ENCODE data around the gene ERICH2. TPM values are rescaled to one million over a fixed set of nuclear protein-coding genes. Genes with fewer than 3 reads are reported as not detected.
"Not testable (repeated sequence)": the region's sequence is repeated elsewhere in the genome, so short reads cannot be mapped to it uniquely, and the experiment has no call there.

ERICH2 gene, protein sequence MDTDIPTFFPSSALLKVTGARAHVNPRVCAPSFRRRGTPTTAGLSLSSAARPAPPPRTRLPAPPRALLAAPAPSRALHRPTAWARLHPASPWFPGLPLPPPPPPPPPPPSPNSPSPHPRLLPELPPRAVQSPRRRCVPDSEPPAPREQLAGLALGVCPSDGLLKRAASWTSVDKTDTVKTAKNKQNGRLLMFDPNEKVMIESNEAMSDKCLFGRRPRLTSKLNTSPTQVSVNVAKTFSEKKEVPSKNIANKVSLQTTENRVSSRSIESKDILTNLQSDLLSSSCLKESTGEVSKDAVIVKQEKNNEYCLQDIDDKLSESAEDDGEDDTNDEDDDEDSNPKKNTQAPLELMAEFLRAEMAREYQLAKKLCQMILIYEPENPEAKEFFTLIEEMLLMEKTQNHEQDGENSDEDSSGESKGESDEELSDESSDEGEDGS
- total RNA-seq, result 0.86 TPM

DNA sequence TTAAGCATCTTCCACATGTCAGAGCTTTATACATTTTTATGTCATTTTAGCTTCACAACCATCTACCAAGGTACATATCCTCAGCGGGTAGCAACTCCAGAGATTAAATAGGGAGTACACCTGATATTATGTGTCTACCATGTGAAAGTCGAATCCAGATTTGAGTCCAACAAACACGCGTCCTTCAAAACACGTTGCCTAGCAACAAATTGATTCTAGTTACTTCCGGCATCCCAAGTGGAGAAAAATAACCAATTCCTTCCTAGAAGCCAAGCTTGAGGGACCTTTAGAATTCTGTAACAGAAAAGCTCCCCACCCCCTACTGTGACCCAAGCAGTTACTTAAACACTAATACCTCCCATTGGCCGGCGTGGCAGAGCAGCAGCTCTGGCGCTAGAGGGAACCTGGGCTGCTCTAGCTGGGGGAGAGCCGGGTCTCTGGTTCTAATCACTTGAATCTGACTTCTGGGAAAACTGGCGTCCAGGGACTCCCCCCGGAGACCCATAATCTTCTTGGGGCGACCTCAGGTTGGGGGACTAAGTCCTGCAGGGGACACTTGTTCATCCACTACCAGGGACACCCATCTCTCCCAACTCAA, at the start of gene ERICH2:
ERICH2 (plus strand) TSS at position 371 of the 598 bp plus-strand sequence. CDS start 304 bp downstream, outside the sequence.
- peak; percentile 41 for DNase-seq (ENCODE audit: low spot score)

DNA sequence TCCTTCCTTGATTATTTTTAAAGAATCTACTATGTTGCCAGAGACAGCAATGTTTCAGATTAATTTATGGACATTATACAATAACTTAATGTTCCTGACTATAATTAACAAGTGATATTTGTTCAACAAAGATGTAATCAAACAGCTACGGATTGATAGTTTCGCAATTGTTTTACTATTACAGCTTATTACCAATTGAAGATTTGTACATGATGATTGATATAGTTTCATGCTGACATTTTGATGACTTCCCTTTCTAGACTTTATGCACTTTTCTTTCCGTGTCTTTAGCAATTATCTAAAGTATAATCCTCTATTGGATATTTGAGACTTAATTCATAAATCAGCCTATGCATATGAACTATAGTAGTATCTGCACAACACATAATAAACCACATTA, 48.5 kb upstream of the ERICH2 start:
- DNase-seq (ENCODE audit: low spot score), result no peak

- DNase-seq (ENCODE audit: low spot score), result no peak
Measured at GRCh38 chr2:170722301-170722700, 47.9 kb upstream of the ERICH2 start.

- no peak for DNase-seq (ENCODE audit: low spot score)
Measured at GRCh38 chr2:170723446-170723958, 46.7 kb upstream of the ERICH2 start.

DNA sequence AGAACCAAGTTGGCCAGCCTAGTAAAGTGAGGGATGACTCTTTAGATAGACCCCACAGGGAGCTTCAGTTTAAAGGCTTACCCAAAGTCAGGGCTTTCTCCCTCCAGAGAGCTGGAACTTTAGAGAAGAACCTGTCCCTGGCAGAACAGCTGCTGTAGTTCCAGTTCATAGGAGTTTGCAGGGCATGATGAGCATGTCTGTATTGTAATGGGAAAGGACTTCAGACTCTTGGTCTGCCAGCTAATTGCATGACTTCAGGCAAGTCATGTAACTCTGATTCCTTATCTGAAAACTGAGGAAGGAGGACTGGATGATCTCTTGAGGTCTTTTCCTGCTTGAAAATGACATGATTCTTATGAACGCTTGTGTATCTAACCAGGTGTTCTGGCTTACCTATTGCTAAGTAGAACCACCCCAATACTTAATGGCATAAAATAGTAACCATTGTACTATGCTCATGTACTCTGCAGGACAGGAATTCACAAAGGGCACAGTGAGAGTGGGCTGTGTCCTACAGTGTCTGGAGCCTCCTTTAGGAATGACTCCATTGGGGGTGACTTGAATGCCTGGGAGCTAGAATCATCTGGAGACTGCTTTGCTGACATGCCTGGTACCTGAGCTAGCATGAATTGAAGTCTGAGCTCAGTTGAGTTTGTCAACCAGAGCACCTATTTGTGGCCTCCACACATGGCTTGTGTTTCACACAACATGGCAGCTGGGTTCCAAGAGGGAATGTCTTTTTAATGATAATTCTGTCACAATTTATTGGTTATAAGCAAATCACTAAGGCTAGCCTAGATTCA, 36.2 kb upstream of the ERICH2 start:
- no peak for DNase-seq (ENCODE audit: low spot score)

DNA sequence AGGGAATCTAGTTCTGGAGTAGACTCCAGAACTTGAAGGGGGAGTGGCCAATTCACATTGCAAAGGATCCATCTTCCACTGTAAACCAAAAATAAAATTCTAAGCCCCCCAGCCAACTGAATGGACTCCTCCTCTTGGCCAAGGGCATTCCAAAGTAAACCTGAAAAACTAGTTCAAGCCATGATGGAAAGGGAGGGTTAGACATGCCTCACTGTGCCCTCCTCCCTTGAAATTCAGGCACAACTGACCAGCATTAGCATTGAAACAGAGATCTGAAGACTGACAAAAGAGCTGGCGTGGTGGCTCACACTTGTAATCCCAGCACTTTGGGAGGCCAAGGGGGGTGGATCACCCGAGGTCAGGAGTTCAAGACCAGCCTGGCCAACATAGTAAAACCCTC, 35.6 kb upstream of the ERICH2 start:
- DNase-seq (ENCODE audit: low spot score), result not testable (repeated sequence)

DNA sequence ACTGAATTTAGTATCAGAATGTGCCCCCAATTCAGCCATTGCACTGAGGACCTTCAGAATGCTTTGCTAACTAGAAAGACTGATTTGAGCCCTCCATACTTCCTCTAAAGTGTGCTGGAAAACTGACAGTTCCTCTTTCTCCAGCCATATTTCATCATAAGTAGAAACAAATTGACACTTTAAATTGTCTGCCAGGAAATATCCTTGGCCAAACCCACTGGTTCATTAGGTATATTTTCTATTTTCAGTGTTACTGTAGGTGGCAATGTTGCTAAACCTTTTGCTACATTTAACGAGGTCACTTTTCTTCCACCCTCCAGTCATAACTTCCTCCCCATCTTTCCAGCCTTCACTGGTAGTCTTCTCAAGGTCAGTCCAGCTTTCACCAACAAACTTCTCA, 33.5 kb upstream of the ERICH2 start:
- DNase-seq (ENCODE audit: low spot score), result no peak

DNA sequence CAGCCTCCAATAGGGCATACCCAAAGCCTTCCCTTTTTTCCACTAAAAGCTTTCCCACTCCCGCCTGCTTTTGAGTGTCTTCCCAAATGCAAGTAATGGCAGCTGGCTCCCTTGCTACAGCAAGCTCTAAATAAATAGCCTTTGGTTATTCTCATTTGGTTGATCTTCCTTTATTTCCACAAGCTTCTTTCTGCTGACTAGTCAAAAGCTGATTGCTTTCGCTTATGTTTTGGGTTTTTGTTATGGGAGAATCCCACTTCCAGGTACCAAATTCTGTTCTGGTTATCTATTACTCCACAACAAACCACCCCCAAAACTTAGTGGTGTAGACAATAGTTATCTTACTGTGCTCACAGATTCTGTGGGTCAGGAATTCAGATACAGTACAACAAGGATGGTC, 32.8 kb upstream of the ERICH2 start:
- DNase-seq (ENCODE audit: low spot score), result no peak

GRCh38 chr2:170737821-170738220, 32.4 kb upstream of the ERICH2 start:
- DNase-seq (ENCODE audit: low spot score), result no peak

- no peak for DNase-seq (ENCODE audit: low spot score)
Measured at GRCh38 chr2:170739048-170739447, 31.1 kb upstream of the ERICH2 start.

- no peak for DNase-seq (ENCODE audit: low spot score)
Measured at GRCh38 chr2:170739507-170740046, 30.6 kb upstream of the ERICH2 start.

- DNase-seq (ENCODE audit: low spot score), result no peak
Measured at GRCh38 chr2:170740660-170741059, 29.5 kb upstream of the ERICH2 start.

GRCh38 chr2:170742000-170742399, 28.2 kb upstream of the ERICH2 start:
- DNase-seq (ENCODE audit: low spot score), result no peak

GRCh38 chr2:170742896-170743529, 27.2 kb upstream of the ERICH2 start:
- DNase-seq (ENCODE audit: low spot score), result no peak

DNA sequence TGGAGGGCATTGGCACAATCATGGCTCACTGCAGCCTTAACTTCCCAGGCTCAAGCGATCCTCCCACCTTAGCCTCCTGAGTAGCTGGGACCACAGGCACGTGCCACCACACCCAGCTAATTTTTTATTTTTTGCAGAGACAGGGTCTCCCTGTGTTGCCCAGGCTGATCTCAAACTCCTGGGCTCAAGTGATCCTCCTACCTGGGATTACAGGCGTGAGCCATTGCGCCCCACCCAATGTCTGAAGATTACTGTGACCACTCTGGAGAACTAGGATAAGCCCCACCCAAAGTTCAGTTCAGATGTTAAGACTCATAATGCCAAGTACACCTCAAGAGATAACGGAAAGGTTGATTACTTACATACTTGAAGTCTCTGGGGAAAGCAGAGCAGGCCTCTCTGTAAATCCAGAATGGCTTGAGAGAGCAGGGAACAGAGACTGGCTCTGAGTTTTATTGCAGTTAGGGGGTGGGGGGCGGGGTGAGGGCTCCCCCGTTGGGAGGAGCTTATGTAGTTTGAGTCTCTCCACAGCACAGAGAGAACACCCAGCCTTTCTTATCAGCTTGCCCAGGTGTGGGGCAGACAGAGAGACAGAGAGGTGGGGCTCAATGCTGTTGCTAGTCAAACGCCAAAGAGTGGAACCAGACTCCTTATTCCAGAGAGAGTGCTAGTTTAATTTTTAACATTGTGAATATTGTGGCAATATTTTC, 26.5 kb upstream of the ERICH2 start:
- DNase-seq (ENCODE audit: low spot score), result no peak

- DNase-seq (ENCODE audit: low spot score), result no peak
Measured at GRCh38 chr2:170744248-170745002, 25.8 kb upstream of the ERICH2 start.

DNA sequence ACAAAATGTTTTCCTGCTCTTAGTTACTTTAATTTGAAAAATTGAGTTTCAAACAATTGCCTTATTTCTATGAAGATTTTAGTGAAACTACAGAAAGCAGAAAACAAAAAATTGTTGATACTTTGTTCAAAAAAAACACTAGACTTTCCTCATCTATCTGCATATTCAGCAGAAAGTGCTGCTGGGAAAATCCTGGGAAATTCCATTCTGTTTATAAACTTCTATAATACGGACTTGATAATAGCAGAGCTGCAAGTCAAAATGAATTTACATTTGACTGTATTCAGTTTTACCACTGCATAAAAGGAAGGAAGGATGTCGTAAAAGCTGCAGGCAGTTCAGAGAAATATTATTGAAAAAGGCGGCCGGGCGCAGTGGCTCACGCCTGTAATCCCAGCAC, 24.9 kb upstream of the ERICH2 start:
- no peak for DNase-seq (ENCODE audit: low spot score)

DNA sequence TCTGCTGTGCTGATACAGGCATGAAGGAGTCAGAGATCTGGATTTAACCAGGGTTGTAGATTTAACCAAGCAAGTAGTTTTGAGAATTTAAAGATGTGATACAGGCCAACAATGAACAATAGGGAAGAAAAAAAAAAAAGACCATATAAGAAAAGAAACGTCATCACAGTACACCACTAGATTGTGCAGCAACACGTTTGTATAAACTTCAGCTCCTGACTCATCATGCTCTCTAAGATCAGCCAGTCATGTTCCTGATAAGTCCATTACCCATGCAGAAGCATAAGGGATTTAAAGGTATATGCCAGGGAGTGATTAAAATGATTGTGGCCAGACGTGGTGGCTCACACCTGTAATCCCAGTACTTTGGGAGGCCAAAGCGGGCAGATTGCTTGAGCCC, 22.3 kb upstream of the ERICH2 start:
- DNase-seq (ENCODE audit: low spot score), result no peak

DNA sequence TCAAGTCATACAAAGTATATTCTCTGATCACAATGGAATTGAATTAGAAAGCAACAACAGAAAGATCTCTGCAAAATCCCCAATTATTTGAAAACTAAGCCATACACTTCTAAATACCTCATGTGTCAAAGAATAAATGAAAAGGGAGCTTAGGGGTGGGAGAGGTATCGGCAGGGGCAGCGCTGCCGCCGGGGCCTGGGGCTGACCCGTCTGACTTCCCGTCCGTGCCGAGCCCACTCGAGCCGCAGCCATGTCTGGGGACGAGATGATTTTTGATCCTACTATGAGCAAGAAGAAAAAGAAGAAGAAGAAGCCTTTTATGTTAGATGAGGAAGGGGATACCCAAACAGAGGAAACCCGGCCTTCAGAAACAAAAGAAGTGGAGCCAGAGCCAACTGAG, 18.6 kb upstream of the ERICH2 start:
- DNase-seq (ENCODE audit: low spot score), result not testable (repeated sequence)

- DNase-seq (ENCODE audit: low spot score), result no peak
Measured at GRCh38 chr2:170761572-170761971, 8.6 kb upstream of the ERICH2 start.

Data from mucosa of gallbladder (tissue), 1 donor.